Inflammatory macrophage treated with lipopolysaccharide for 1 hour (primary cell): ENCODE data around the gene DDR2.
"Not testable (repeated sequence)": the region's sequence is repeated elsewhere in the genome, so short reads cannot be mapped to it uniquely, and the experiment has no call there.

Experiments
- DNase-seq, 2 donors: peaks; one replicate each; pipeline ENCODE4 v3.0.0-alpha.2; 2020 to 2022

The DDR2 gene

DNA sequence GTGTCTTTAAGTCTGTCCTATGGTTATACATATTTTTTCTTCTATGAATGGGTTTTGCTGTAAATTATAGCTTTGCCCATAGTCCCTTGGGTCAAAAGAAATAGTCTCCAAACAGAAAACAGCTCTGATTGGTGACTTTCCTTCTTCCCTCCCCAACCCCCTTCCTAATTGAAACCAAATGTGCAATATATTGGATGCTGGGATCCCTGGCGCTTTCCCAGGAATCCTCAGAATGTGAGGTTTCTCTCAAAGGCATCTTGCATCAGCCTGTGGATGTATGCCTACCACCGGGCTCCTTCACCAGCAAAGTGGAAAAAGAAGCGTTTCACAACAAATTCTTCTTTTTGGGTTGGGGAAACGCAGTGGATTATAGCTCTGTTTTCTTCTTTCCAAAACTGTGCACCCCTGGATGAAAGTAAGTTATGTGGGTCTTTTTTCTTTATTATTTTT is at the start of gene DDR2:
DDR2 (plus strand) TSS at position 248 of the 450 bp plus-strand sequence. CDS start 86,600 bp downstream, outside the sequence.
- DNase-seq = no peak

DNA sequence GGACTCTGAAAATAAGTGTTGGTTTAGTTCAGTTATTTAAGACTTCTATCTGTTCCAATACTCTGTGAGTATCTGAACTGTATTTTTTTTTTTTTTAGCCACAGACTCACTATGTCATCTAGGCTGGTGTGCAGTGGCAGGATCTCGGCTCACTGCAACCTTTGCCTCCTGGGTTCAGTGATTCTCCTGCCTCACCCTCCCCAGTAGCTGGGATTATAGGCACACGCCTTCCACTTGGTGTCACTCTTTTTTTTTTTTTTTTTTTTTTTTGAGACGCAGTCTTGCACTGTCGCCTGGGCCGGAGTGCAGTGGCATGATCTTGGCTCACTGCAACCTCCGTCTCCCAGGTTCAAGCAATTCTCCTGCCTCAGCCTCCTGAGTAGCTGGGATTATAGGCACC is 49.4 kb upstream of the DDR2 start:
- not testable (repeated sequence) for DNase-seq

DNA sequence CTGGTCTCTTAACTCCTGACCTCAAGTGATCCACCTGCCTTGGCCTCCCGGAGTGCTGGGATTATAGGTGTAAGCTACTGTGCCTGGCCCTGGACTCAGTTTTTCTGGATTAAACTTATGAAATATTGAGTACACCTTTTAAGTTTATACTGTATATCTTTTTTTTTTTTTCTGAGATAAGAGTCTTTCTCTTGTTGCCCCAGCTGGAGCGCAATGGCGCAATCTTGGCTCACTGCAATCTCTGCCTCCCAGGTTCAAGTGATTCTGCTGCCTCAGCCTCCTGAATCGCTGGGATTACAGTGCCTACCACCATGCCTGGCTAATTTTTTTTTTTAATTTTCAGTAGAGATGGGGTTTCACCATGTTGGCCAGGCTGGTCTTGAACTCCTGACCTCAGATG is 47.2 kb upstream of the DDR2 start:
- not testable (repeated sequence) for DNase-seq

- DNase-seq = no peak
Observed at GRCh38 chr1:162587347-162587746, 44.9 kb upstream of the DDR2 start.

DNA sequence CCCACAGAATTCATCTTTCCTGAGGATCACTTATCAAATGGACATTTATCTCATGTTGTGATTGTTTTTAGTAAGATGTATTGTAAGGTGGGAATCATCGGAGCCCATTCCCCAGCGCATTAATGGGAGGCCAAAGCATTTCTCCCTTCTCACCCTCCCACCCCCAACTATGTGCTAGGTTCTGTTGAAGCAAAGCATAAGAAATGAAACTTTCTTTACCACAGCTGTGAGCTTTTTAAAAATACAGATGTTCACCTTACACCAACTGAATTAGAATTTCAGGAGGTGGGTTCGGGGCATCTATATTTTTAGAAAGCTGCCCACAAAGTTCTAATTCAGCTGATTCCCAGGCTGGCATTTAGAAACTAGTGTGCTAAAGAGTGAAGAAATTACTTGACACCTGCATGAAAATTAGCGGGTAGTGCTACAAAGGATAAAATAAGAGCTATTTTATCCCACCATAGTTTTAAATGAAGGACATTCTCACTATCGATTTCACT is 44.5 kb upstream of the DDR2 start:
- no peak for DNase-seq

DNA sequence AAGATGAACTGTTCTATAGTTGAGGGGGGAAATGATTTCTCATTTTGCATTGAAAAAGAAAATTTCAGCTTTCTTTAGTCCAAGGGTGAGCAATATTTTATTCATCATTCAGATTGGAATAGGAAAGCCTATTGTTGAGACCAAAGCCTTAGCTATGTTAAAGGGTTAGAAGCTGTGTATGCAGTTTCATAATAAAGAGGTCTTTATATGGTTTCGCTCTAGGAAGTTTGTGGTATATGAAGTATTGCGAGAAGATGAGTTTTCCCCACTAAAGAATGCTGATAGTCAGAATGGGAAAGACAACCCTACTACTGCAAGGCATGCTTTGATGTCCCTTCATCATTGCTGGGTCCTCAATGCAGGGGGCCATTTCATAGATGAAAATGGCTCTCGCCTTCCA is 42.2 kb upstream of the DDR2 start:
- no peak for DNase-seq

- DNase-seq = no peak
Observed at GRCh38 chr1:162590686-162591085, 41.6 kb upstream of the DDR2 start.

DNA sequence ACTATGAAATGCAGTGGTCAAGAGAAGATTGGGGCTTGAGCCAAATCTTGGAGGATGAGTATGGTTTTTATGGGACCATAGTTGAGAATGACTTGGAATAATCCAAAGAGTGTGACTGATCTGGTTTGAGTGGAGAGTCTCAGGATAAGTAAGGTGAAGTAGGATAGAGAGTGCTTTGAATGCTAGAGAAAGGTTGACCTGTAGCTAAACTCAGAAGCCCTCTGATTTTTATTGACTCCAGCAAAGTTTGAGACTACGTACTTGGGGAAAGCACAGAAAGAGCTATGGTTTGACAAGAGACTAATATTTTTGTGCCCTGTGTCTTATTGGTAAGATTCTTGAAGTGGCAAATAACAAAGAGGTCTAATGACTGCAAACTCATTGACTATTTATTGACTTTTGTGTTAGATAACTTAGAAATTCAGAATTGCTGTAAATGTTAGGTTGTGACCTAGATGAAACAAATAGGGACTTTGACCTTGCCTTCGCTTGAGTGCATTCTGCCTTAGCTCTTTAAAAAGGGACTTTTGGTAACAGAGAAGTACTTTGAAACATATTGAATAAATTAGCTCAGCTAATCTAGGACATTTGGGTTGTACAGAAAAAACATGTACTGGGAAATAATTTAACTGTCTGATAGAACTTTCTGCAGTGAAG is 35.6 kb upstream of the DDR2 start:
- DNase-seq = no peak

GRCh38 chr1:162599451-162599850 is 32.8 kb upstream of the DDR2 start:
- no peak for DNase-seq

GRCh38 chr1:162603117-162603516 is 29.1 kb upstream of the DDR2 start:
- not testable (repeated sequence) for DNase-seq

DNA sequence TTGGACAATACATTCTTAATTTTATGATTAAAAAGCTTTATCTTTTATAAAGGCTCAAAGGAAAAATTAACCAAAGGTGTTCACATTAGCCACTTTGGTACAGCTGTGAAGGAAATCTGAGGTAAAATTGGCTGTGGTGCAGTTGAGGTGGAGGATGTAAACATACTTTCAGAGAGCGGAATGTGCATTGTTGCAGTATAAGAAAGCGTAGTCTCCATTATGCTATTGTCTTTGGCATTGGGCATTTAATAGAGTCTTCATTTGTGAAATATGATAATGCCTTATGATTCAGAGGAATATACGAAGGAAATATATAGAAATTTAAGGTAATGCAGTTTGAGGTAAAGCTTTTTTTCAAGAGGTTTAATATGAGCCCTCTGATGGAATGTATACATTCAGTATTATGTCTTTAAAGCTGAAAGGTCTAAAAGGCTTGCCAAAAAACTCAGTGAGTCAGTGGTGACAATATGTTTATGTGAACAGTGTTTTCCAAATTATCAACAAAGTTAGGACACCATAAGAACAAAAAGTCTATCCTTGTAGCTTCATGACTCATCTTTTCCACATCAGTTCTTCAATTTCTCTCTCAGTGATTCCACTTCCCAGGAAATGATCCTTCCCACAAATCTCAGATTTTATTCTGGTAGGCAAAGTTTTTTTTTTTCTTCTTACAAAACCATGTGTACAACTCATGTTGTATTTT is 26.9 kb upstream of the DDR2 start:
- DNase-seq = no peak

DNA sequence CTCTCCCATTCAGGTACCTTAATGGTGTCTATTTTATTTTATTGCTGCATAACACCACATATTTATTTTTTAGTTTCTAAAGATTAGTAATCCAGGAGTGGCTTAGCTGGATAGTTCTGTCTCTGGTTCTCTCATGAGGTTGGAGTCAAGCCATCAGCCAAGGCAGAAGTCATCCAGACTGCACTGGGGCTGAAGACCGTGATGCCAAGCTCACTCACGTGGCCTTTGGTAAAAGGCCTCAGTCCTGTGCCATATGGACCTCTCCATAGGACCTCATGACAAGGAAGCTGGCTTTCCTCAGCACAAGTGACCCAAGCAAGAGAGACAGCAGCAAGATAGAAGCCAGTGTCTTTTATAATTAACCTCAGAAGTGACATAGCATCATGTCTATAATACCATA is 23.0 kb upstream of the DDR2 start:
- no peak for DNase-seq

DNA sequence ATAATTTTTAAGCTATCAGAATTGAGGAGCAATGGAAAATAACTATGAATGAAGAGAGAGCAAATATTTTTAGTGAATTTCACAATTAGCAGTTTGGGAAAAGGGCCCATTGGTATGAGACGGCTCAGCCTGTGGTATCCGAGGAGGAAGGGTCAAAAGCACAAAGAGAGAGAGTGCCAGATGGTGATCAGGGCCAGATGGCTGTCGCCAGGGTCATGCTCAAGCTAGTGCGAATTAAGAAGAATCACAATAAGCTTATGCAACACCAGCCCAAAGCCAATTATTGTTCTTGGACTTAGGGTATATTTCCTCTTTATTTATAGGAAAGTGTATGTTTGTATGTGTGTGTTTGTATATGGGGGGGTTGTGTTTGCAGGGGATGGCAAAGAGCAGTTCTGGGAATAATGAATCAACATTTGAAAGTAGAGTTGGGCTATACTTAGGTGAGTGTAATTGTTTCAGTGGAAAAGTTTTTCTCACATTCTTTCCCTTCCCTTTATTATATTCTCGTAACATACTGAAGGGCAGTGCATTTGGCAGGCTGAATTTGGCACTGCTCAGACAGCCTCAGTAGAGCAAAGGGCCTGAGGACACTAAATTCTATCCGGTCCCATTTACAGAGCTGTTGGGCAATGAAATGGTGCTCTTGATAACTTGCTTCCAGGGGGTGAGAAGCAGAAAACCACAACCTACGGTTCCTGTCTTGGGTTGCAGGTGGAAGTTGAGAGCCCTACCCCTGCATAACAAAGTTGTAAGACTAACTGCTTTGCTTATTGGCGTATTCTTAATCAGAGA is 19.5 kb upstream of the DDR2 start:
- DNase-seq = no peak

- DNase-seq = no peak
Observed at GRCh38 chr1:162616848-162617247, 15.4 kb upstream of the DDR2 start.

DNA sequence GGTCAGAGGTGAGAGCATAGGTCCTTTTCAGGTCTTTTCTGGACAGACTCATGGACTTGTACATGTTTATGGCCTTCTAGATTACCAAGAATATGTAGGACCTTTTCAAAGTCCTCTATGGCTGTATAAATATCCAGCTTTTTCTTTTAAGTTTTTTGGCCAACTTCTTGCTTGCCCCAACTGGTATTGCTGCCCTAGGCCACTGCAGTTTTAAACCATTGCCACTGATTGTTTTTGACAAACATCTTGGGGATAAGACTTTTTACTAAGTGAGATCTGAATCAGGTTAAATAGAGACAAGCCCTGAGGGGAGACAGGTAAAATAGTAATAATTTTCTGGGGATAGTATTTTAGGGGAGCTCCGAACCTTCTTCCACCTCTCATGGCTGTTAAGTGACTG is 14.8 kb upstream of the DDR2 start:
- DNase-seq = no peak

DNA sequence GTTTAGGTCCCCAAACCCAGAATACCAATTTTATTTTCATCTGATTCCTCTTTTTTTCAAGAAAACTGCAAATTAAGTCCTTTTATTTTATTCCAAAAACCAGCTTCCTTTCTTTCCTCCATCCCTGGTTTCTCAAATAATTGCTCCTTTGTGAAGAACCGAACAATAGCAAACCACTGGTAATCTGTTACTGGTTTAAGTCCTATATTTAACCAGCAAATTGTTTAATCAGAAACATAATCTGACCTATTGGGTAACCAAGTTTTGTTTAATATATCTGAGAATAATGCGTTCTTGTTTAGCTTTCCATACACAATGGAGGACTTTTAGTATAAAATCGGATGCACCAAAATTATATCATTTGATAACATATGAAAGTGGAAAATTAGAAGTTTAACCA is 13.2 kb upstream of the DDR2 start:
- no peak for DNase-seq

DNA sequence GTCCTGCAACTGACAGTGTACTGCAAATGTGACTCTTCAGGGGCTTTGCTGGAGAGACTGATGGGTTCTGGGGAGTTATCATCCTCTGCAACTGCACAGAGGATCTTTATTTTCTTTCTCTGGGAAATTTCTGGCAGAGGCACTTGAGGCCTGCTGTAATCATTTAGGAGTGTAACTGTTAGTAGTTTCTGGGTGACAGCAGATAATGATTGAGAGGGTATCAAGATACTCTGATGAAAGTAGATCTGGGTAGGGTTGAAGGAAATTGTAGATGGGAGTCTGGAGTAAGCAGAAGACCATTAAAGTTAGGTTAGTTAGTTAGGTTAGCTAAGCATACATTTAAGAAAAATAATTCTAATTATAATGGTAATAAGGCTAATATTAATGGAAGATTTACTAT is 11.0 kb upstream of the DDR2 start:
- DNase-seq = no peak

DNA sequence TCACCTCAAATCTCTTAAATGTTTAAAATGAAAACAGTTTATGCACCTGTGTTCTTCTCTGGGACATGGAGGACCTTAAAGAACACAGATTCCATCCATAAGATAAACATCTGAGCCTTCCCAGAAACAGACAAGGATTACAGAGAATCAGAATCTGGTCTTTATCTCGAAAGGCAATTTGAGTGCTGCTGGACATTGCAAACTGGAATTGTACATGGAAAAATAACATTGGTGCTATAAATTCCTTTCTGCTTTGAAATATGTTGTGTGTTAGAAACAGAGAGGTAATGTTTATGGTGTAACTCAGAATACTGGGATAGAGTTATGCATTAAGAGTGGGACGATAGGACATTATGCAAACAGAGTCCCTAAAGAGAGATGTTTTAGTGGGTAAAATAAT is 6.6 kb upstream of the DDR2 start:
- no peak for DNase-seq

DNA sequence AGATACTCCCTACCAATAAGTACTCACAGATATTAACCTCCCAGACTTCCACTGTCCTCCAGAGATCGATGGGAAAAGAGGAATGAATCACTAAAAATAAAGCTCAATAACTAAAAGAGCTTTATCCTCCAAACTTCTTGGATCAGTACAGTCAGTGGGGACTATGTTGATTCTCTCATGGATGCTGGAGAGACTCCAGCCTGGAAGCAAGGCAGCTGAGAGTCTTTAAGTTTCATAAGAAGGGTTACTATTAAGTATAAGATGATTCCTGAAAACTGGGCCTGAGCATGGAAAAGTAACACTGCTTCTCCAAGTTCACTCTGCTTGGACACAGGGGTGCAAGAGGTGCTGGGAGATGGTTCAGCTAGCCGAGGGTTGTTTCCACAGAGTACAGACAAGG is 6.2 kb upstream of the DDR2 start:
- no peak for DNase-seq

DNA sequence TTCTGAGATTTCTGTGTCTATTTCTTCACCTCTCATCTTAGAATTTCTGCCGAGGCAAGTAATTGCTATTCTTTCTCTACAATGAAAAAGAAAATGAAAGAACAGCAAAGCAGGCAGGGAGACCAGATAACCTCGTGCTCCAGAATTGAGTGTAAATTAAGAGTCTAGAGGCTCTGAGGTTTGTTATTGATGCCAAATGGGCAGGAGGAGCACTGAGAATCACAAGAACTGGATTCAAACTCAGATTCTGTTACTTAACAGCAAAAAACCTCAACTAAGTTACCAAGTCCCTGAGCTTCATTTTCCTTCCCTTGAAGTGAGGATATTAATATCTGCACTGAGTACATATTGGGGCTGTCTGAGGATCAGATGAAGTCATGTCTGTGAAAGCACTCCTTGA is 5.5 kb upstream of the DDR2 start:
- no peak for DNase-seq

DNA sequence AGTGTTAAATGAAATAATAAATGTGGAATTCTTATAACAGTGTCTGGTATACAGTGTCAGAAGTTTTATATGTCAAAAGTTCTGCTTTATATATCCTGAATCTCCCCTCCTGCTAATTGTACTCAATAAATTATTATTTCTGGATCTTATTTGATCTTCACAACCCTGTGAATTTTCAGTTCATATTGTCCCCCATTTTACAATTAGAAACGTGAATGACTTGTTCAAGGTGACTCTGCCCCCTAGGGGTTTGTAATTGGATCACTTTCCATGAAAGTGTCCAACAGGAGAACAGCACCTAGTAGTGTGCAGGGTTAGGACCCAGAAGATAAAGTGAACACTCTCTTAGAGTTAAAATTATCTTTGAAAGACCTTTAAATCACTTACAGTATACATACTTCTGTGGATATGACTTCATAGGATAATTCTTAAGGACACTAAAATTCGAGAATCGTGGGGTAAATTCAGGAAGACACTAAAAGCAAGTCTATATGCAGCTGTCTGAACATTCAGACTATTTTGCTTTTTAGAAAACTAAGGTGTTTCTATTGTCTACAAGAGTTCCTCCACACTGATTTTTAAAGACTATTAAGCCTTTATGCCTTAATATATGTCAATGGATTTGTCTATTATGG is 4.5 kb upstream of the DDR2 start:
- DNase-seq = peak in 1 of 2 donors; percentile 28

GRCh38 chr1:162629077-162629627 is 3.1 kb upstream of the DDR2 start:
- DNase-seq = no peak

DNA sequence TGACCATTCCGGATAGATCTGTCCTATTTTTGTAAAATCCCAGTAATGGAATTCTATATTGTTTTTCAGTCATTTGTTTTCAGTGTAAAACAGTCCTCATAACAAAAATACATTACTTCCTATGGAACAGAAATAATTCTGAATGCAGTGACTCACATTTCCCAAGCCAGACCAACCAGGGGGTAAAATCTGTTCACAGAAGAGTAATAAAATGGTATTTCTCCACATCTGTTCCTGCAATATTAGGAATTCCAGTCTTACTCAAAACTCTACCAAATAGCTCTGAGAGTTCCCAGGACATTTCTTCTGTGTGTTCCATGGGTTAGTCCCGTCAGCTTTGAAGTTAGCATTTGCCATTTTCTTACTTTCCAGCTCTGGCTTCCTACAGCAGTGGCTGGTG is 2.6 kb upstream of the DDR2 start:
- DNase-seq = peak; percentile 37 to 41
